HepG2 (cell line): ENCODE measurements around the gene ITGAV. TPM values are rescaled to one million over a fixed set of nuclear protein-coding genes. Genes with fewer than 3 reads are reported as not detected.

ENCODE experiments used
- ATAC-seq: fragments of 200-7000 bp; cut with Tn5 transposase; 3 replicates; pipeline ENCODE4 v1.9.1; 2020; ENCODE audit warnings: mild to moderate bottlenecking, moderate library complexity
- BruUV-seq: library from RNA; stranded (reverse); fragments of 400-500 nt; replicated peaks from 2 replicates; lab custom pipeline; 2021; lab: Mats Ljungman, UMichigan
- CTCF ChIA-PET: fragments of 300-600 bp; formaldehyde crosslinking; extraction: SDS; loops from one replicate; lab custom pipeline; 2021; ENCODE audit warnings: low total read pairs, inconsistent platforms, low intra/inter-chr PET ratio; lab: Yijun Ruan, JAX
- POLR2A ChIA-PET: fragments of 350-600 bp; sonication (Branson Sonifier 250); formaldehyde crosslinking; loops from one replicate; lab custom pipeline; 2020; ENCODE audit warnings: antibody characterized with exemption, inconsistent platforms; lab: Yijun Ruan, JAX
- DNase-seq: peaks from one replicate; pipeline ENCODE4 v3.0.0-alpha.2; 2015; ENCODE audit warnings: low spot score
- FAIRE-seq: peaks from 3 replicates; lab custom pipeline; 2011; peaks lifted over from hg19 to GRCh38; lab: Jason Lieb, UNC
- H2AFZ ChIP-seq: one replicate; pipeline ENCODE4 v1.6.1; 2011; ENCODE audit warnings: low read length, inconsistent platforms
- H3K27ac ChIP-seq: fragments of 300-600 bp; 3 replicates; pipeline ENCODE4 v1.8.0; 2011; ENCODE audit warnings: mixed run types, mild to moderate bottlenecking, mixed read lengths, low read length, inconsistent platforms; ENCODE audit not compliant: insufficient read depth; ENCODE audit errors: extremely low read length
- H3K27me3 ChIP-seq, 2 experiments: fragments of 200-600 bp in 1 of 2; 2 replicates in 1 of 2; 3 replicates in 1 of 2; pipeline versions ENCODE4 v1.6.0 to v1.8.0; 2011; ENCODE audit warnings: low read length in 2 of 2, mild to moderate bottlenecking in 2 of 2, moderate library complexity in 2 of 2, inconsistent platforms in 1 of 2; ENCODE audit not compliant: insufficient read depth in 2 of 2, control insufficient read depth in 1 of 2
- H3K36me3 ChIP-seq, 2 experiments: fragments of 200-600 bp in 1 of 2; replicated peaks in 1 of 2; 2 replicates in 1 of 2; 3 replicates in 1 of 2; pipeline versions ENCODE4 v1.5.1 to v1.8.0; 2011; ENCODE audit warnings: low read length in 2 of 2, inconsistent platforms in 1 of 2; ENCODE audit not compliant: insufficient read depth in 2 of 2, control insufficient read depth in 1 of 2
- H3K4me1 ChIP-seq: 2 replicates; pipeline ENCODE4 v1.5.1; 2012; ENCODE audit warnings: low read length, inconsistent platforms; ENCODE audit not compliant: insufficient read depth
- H3K4me2 ChIP-seq: 2 replicates; pipeline ENCODE4 v1.6.0; 2011; ENCODE audit warnings: low read depth, low read length, inconsistent platforms
- H3K4me3 ChIP-seq, 3 experiments: fragments of 200-600 bp in 1 of 3; sonication (generic), shearing (Covaris generic) in 1 of 3; replicated peaks in 1 of 3; 2 replicates each; pipeline ENCODE4 v1.5.1; 2011 to 2016; ENCODE audit warnings: low read length in 3 of 3, inconsistent platforms in 2 of 3, low read depth in 2 of 3, mild to moderate bottlenecking in 2 of 3, control low read depth in 1 of 3, mixed read lengths in 1 of 3; ENCODE audit not compliant: insufficient read depth in 1 of 3
- H3K79me2 ChIP-seq: one replicate; pipeline ENCODE4 v1.6.1; 2011; ENCODE audit warnings: low read length, inconsistent platforms; ENCODE audit not compliant: insufficient read depth
- H3K9ac ChIP-seq: 2 replicates; pipeline ENCODE4 v1.6.0; 2011; ENCODE audit warnings: mild to moderate bottlenecking, low read depth, low read length, inconsistent platforms; ENCODE audit not compliant: insufficient read depth
- H3K9me3 ChIP-seq: 2 replicates; pipeline ENCODE4 v1.5.1; 2012; ENCODE audit warnings: mild to moderate bottlenecking, low read length
- H4K20me1 ChIP-seq: 2 replicates; pipeline ENCODE4 v1.6.0; 2011; ENCODE audit warnings: inconsistent platforms, mild to moderate bottlenecking, low read length, moderate library complexity; ENCODE audit not compliant: insufficient read depth
- ATRX ChIP-seq: sonication (generic); formaldehyde crosslinking; IDR thresholded peaks from 2 replicates; pipeline ENCODE4 v1.4.0; 2020; ENCODE audit warnings: missing genetic modification reagents, borderline replicate concordance
- FOXK1 ChIP-seq: sonication (generic); formaldehyde crosslinking; IDR thresholded peaks from 2 replicates; pipeline ENCODE4 v1.4.0; 2020; ENCODE audit warnings: low read depth, missing genetic modification reagents, borderline replicate concordance
- MLXIP ChIP-seq: sonication (generic); formaldehyde crosslinking; IDR thresholded peaks from 2 replicates; pipeline ENCODE4 v1.9.0; 2021; ENCODE audit warnings: missing genetic modification reagents, borderline replicate concordance
- ZNF567 ChIP-seq: sonication (generic); formaldehyde crosslinking; IDR thresholded peaks from 2 replicates; pipeline ENCODE4 v1.8.1; 2023; ENCODE audit warnings: mild to moderate bottlenecking, missing genetic modification reagents, borderline replicate concordance
- ZNF776 ChIP-seq: sonication (generic); formaldehyde crosslinking; IDR thresholded peaks from 2 replicates; pipeline ENCODE4 v1.4.0; 2020; ENCODE audit warnings: mild to moderate bottlenecking, missing genetic modification reagents
- WGBS: methylation state at CpG from one replicate; pipeline ENCODE4 v1.1.6; 2017; ENCODE audit warnings: low lambda C conversion rate; 5-methylcytosine and 5-hydroxymethylcytosine counted together
- in situ Hi-C: cut with HindIII; loops from 2 replicates; pipeline ENCODE4 v1.10.0; 2017; ENCODE audit warnings: low pct_unique_long_range_greater_than_20kb; ENCODE audit not compliant: extremely low pct_ligation_motif_present
- intact Hi-C: fragments of 100-400 bp; cut with micrococcal nuclease; formaldehyde crosslinking; loops from one replicate; pipeline ENCODE4 v1.10.0; 2022; ENCODE audit not compliant: unreplicated experiment
- polyA plus RNA-seq, 8 experiments: library from polyadenylated mRNA; depleted of rRNA in 3 of 8; stranded (reverse) in 7 of 8; unstranded in 1 of 8; fragments of >200 nt; fragmentation: Illumina TruSeq in 4 of 8; extraction: Trizol in 4 of 8; gene quantifications; 2 replicates each; pipeline versions ENCODE4 v1.2.1 to v1.2.3, GENCODE V29; 2011 to 2016; ENCODE audit warnings: low read depth in 4 of 8, missing spikeins in 1 of 8, mixed read lengths in 1 of 8; ENCODE audit not compliant: insufficient read depth in 1 of 8
- total RNA-seq, 5 experiments: library from RNA; depleted of rRNA; stranded (reverse); fragments of >200 nt; fragmentation: Illumina TruSeq; extraction: Trizol; gene quantifications; 2 replicates each; pipeline ENCODE4 v1.2.3, GENCODE V29; 2016; ENCODE audit warnings: low read depth in 1 of 5

The ITGAV gene
- total and polyA plus RNA-seq, 2 of the 13 experiments (the other 11 are each of a cell fraction or from before 2014, with no cell fraction given): 59.1 to 60.4 TPM

- no peak for DNase-seq
- CTCF ChIA-PET: no interaction called here
- 95% methylated on average over 7 of the region's 7 CpGs for WGBS
- H3K4me1 ChIP-seq: no peaks in the 10 kb centered on the region
- TF ChIP-seq FOXK1 (CRISPR knock-in tag) (no peak), ZNF567 (no peak)
- TF ChIP-seq, all 625 proteins: peak for 0
- POLR2A ChIA-PET: interaction anchor here (1.0 kb wide), 1 partner anchor 21 kb away, joined by 4 read pairs; the partner anchor contains the start of gene ITGAV
- FAIRE-seq (no peak), ATAC-seq (no peak)
- intact Hi-C loops: no loop called here
- in situ Hi-C loops: no loop called here
- Histone ChIP-seq H3K36me3 (peaks cover 11 to 27% of the 10 kb centered on the region in 2 experiments), H4K20me1 (no peaks in the 10 kb centered on the region; the same call in 1 of the 2 replicates), H3K9ac (no peak overlapping the region), H2AFZ (no peak overlapping the region), H3K4me3 (no peak overlapping the region), H3K9me3 (no peaks in the 10 kb centered on the region), H3K4me2 (no peak overlapping the region), H3K27me3 (no peaks in the 10 kb centered on the region), H3K79me2 (peaks cover 6% of the 10 kb centered on the region), H3K27ac (no peak overlapping the region)
- no TSS peak for BruUV-seq
Observed at GRCh38 chr2:186610785-186611184, 20.9 kb downstream of the ITGAV start.

- no peak for FAIRE-seq
- Histone ChIP-seq H3K27me3 (no peaks in the 10 kb centered on the region), H3K27ac (no peak overlapping the region), H3K36me3 (peaks cover 6 to 20% of the 10 kb centered on the region in 2 experiments), H3K4me3 (no peak overlapping the region), H2AFZ (no peak overlapping the region), H4K20me1 (no peaks in the 10 kb centered on the region; the same call in 1 of the 2 replicates), H3K9me3 (no peaks in the 10 kb centered on the region)
- POLR2A ChIA-PET: interaction anchor here (1.0 kb wide), 1 partner anchor 22 kb away, joined by 4 read pairs; the partner anchor contains the start of gene ITGAV
- in situ Hi-C loops (no loop called here), intact Hi-C loops (no loop called here)
- no peak for TF ChIP-seq ZNF776 (CRISPR knock-in tag)
- TF ChIP-seq MLXIP (CRISPR knock-in tag): no peak
- TF ChIP-seq ATRX (CRISPR knock-in tag): no peak
- TF ChIP-seq, all 625 proteins: peak for 0
- H3K9ac ChIP-seq: no peak overlapping the region
- CTCF ChIA-PET: no interaction called here
- no peak for DNase-seq
- no peaks in the 10 kb centered on the region for H3K4me1 ChIP-seq
- ATAC-seq: no peak
- peaks cover 6% of the 10 kb centered on the region for H3K79me2 ChIP-seq
- H3K4me2 ChIP-seq: no peak overlapping the region
- 100% methylated on average over 2 of the region's 2 CpGs for WGBS
- no TSS peak for BruUV-seq
Observed at GRCh38 chr2:186611526-186611925, 21.7 kb downstream of the ITGAV start.
